Panc1 (cell line): ENCODE results near the gene MRPL21.

Experiments used
- POLR2AphosphoS5 ChIP-seq: IDR thresholded peaks from 2 replicates; pipeline ENCODE4 v1.6.1; 2012; ENCODE audit warnings: mild to moderate bottlenecking, low read depth, low read length, moderate library complexity
- TF ChIP-seq, protein P1 (sequence below): fragments of 450-650 bp; IDR thresholded peaks from 2 replicates; pipeline ENCODE4 v1.5.1; 2017; ENCODE audit warnings: mild to moderate bottlenecking

DNA sequence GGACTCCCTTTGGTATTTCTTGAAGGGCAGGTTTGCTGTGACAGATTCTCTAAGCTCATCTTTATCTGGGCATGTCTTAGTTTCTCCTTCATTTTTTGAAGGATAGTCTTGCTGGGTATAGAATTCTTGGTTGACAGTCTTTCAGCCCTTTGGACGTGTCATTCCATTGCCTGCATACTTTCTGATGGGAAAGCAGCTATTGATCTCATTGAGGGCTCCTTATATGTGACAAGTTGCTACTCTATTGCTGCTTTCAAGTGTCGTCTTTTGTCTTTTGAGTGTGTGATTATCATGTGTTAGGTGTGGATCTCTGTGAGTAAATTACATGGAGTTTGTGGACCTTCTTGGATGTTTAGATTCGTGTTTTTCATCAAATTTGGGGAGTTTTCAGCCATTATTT, 22.0 kb upstream of the MRPL21 start:
- TF ChIP-seq, protein P1, sequence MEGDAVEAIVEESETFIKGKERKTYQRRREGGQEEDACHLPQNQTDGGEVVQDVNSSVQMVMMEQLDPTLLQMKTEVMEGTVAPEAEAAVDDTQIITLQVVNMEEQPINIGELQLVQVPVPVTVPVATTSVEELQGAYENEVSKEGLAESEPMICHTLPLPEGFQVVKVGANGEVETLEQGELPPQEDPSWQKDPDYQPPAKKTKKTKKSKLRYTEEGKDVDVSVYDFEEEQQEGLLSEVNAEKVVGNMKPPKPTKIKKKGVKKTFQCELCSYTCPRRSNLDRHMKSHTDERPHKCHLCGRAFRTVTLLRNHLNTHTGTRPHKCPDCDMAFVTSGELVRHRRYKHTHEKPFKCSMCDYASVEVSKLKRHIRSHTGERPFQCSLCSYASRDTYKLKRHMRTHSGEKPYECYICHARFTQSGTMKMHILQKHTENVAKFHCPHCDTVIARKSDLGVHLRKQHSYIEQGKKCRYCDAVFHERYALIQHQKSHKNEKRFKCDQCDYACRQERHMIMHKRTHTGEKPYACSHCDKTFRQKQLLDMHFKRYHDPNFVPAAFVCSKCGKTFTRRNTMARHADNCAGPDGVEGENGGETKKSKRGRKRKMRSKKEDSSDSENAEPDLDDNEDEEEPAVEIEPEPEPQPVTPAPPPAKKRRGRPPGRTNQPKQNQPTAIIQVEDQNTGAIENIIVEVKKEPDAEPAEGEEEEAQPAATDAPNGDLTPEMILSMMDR: no peak
- TF ChIP-seq POLR2AphosphoS5: no peak
